C4-2B (cell line): ENCODE results near the gene SGCE.

ENCODE experiments used
- CTCF ChIP-seq: fragments of 450-650 bp; conservative IDR thresholded peaks from 2 replicates; pipeline ENCODE4 v1.5.1; 2017; ENCODE audit warnings: mild to moderate bottlenecking
- ZFX ChIP-seq: fragments of 450-650 bp; IDR thresholded peaks from 2 replicates; pipeline ENCODE4 v1.6.1; 2017

GRCh38 chr7:94649450-94649849 is 6.5 kb downstream of the SGCE start:
- TF ChIP-seq CTCF (no peak), ZFX (no peak)
